Activated gamma-delta T cell (primary cell): ENCODE measurements around the gene ZSWIM3.
A peak's percentile ranks its signal among the peaks of the same experiment; 100 is the strongest.
"Not testable (repeated sequence)": the region's sequence is repeated elsewhere in the genome, so short reads cannot be mapped to it uniquely, and the experiment has no call there.

Experiments
- DNase-seq: peaks from one replicate; lab custom pipeline; 2025; lab: John Stamatoyannopoulos, UW
- total RNA-seq, 2 donors: gene quantifications; one replicate each; lab custom pipeline; 2026; lab: John Stamatoyannopoulos, UW

ZSWIM3 gene
- 9.0 to 10.0 reads per million in 2 donors for total RNA-seq

DNA sequence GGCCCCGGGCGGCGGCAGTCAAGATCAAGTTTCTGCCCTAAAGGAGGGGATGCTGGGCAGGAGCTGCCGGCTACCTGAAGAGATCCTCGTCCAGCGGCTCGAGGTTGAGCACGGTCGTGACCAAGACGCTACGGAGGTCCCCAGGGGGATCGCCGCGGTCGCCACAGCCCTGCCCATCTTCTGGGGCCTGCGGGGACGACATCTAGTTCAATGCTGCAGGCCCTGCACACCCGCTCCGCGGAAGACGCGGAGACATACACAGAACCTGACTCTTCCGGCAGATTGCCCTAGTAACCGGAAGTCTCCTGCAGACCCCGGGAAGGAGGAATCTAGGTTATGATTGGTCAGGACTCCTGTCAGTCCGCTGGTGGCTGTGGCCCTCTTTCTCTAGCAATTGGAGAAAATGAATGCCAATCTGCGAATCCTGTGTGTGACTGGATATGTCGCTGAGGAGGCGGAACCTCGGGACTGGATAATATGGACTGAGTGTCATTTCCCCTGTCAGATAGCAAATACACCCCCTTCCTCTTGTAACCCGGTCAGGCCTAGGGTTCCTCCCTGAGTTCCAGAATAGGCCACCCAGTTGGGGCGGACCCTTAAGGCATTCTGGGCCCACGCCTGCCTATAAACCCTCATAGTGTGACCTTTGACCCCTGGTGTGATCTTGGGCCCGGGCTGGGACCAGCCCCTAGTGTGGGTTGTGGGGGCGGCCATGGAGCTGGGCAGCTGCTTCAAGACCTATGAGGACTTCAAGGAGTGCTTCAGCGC is at the start of gene ZSWIM3, which contains the start of gene ACOT8:
Gene ZSWIM3 (plus strand): TSS at position 501 of the 768 bp plus-strand sequence. CDS start 212 bp downstream, at position 713.
Gene ACOT8 (minus strand): TSS at position 279 of the 768 bp plus-strand sequence. CDS start 77 bp downstream, at position 202.
- no peak for DNase-seq

DNA sequence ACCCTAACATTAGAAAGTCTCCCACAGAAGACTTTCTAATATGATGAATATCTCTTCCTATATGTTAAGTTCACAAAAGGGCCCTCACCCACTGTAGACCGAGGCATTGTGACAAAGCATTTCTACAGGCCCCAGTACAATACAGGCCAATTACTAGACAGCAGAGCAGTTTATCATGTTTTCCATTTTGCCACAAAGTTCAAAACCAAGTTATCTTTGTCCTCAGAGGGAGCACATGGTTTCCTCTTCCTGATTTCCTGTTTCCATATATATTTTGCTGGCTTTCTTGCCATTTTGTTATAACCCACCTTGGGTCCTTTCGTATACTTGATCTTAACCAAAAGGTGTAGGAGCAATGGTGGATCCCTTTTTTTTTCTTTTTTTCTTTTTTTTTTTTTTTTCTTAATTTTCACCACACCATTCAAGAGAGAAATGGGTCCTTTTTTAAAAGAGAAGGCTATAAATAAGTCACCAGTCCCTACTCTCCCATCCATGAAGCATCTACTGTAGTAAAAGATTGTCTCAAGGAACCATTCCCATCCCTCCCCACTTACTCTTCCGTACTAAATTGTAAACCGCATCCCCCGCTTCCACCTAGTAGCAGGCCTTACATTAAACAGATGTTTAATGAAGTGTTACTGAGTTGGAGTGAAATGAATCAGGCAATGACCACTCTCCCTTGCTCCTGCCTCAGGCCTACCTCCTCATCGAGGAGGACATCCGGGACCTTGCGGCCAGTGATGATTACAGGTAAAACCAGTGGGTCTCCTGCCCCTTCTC is 47.0 kb upstream of the ZSWIM3 start:
- no peak for DNase-seq

DNA sequence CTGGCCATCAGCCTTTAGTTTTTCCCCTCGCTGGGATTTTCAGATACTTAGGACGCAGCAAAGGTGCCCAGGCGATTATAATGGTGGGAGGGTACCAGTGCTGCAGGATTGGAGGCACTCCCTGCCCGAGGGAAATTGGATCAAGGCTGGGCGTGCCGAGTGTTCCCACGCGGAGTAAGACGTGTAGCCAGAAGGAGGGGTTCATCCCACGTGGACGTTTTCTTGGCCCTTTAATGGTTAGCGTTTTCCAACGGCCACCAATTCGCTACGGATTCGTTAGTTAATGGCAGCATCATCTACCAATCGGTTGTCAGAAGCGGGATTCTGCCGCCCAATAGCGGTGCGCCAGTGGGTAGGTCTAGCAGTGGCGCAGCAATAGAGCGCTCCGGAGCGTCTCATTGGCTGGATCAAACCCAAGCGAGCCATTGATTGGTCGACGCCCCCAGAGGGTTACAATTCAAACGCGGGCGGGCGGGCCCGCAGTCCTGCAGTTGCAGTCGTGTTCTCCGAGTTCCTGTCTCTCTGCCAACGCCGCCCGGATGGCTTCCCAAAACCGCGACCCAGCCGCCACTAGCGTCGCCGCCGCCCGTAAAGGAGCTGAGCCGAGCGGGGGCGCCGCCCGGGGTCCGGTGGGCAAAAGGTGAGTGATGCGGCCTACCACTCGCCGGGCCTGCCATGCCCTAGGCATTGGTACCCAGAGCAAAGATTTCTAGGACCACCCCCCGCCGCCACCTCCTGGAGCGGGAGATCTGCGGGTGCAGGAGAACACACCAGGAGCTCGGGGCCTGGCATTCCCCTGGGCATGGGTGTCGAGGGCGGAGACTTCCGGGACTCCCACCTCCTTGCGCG is 45.0 kb upstream of the ZSWIM3 start, which contains the start of gene UBE2C:
Gene UBE2C (plus strand): TSS at position 488 of the 849 bp plus-strand sequence. CDS start 52 bp downstream, at position 540.
- peak; percentile 62 for DNase-seq

DNA sequence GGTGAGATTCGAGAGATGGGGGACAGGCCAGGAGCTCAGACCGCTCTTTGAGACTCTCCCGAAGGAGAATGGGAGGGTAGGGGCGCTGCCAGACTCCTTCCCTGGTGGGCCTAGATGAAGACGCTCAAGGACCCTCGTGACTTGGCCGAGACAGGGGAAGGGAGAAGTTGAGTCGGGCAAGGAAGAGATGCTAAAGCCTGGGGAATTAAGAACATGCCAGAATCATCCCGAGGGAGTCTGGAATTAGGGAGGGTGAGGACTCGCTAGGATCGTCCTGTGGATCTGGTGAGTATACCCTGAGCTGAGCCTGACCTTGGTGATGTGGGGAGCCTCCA is 44.4 kb upstream of the ZSWIM3 start:
- no peak for DNase-seq

DNA sequence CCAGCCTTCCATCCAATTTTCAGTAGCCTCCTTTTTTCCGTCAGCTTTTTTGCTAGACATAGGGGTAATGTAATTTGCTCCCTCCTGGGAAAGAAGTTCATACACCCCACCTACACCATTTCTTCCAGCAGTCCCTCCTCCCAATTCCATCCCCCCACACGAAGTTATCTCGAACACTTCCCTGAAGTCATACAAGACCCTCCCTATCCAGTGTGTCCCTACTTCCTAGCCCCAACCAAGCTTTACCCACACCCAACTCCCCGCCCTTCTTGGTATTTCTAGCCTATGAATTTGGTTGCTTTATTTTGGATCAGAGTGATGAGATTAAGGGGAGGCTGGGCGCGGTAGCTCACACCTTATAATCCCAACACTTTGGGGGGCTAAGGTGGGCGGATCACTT is 43.9 kb upstream of the ZSWIM3 start:
- DNase-seq, result no peak

DNA sequence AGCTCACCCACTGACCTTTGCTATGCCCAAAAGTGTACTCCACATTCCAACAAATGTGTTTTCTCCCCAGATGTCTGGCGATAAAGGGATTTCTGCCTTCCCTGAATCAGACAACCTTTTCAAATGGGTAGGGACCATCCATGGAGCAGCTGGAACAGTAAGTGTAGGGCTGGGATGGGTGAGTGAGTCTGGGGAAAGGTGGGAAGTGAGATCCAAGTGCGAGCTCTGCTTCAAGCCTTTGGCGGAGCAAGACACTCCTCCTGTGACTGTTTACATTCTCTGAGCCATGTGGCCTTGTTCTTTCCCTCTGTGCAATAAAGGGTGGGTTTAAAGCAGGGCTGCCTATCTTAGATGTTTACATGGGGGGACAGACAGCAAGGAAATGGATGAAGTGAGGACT is 43.1 kb upstream of the ZSWIM3 start:
- DNase-seq, result no peak

DNA sequence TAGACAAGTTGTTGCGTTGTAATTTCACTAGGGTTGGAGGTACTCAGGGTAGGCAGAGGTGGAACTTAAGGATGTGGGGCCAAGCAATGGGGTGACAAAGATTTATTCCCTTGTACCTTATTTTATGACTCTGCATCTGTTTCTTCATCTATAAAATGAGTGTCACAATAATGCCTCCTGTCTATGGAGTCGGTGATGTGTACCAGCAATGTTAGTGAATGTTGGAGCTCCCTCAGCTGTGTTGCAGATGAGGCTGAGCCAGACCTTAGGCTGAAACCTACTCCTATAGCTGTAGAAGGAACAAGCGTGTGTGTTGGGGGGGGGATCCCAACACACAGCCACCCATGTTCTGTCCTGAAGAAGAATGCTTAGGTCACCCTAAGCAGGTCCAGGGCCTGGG is 40.5 kb upstream of the ZSWIM3 start:
- no peak for DNase-seq

DNA sequence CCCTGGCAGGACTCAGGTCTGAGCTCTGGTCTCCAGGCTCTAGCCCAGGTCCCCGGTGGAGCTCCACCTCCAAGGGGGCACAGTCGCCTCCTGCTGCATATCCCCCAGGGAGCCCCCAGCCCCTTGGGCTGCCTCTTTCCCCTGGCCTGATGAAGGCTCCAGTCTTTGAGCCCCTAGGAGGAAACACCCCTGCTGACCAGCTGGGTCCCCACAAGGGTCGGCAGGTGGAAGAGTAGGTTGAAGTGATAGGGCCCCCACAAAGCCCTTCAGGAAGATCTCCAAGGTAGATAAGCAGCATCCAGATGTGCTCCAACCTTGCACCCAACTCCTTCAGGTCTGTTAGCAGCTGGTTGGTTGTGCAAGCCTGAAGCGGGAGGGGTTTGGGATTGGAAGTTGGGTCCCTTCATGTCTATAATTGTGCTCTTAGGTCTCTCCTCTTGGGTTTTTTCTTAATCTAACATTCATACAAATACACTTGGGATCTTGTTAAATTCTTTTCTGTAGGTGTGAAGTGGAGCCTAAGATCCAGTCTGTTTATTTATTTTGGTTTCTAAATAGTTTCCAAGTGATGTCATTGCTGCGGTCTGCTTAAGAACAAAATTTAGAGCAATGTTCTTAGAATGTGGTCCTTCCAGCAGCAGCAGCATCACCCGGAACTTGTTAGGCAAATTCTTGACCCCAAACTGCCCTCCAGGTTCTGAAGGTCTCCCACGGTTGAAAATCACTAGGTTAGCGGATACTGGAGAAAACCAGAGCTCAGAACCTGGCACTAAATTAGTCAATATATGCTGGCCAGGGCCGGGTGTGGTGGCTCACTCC is 39.8 kb upstream of the ZSWIM3 start:
- DNase-seq, result no peak

DNA sequence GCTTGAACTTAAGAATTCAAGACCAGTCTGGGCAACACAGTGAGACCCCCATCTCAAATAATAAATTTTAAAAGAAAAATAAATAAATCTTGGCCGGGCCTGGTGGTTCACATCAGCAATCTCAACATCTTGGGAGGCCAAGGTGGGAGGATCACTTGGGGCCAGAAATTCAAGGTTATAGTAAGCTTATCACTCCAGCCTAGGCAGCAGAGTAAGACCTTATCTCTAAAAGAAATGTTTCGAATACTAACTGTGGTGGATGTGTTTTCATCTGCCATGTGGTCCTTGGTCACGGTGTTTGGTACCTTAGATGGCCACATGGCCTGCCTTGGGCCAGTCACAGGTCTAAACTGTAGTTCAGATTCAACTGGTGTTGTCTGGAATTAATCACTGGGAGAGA is 39.2 kb upstream of the ZSWIM3 start:
- no peak for DNase-seq

DNA sequence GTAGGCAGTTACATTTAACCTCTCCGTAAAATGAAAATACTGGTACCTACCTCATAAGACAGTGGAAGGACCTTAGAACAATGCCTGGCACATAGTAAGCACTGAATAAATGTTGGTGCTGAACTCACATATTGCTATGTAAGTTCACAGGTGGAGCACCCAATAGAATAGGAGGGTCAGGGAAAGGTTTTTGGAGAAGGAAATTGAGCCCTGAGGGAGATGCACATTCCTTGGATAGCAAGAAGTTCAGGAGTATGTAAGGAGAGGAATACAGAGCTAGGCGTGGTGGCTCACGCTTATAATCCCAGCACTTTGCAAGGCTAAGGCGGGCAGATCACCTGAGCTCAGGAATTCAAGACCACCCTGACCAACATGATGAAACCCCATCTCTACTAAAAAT is 37.9 kb upstream of the ZSWIM3 start:
- no peak for DNase-seq

DNA sequence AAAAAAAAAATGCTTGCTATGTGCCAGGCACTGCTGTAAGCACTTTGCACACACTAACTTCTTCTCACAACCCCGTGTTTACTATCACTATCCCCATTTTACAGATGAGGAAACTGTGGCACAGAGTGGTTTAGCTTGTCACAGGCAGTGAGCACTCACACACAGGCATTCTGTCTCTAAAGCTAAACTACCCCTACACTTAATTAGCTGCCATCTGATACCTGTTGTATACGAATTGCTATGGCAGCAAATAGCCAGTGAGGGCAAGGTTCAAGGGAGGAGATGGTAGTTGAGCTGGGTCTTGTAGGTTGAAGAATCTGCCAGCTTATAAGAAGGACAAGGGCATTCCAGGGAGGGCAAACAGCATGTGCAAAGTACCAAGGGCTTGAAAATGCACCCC is 35.5 kb upstream of the ZSWIM3 start:
- DNase-seq, result no peak

DNA sequence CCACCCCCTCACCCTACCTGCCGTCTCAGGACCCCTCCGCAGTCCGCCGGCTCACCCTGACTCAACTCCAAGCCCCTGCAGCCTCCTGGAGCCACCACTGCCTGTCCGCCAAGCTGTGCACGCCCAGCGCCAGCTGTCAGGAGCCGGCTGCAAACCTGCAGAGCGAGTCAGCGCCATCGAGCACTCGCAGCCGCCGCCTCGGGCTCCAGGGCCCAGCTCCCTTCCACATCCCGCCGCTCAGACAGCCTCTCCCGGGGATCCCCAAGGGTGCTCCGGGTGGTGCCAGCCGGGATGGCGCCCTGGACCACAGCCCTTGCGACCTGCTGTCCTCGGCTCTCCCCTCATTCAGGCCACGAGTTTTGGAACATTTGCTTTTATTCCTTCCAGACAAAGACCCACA is 34.6 kb upstream of the ZSWIM3 start:
- no peak for DNase-seq

DNA sequence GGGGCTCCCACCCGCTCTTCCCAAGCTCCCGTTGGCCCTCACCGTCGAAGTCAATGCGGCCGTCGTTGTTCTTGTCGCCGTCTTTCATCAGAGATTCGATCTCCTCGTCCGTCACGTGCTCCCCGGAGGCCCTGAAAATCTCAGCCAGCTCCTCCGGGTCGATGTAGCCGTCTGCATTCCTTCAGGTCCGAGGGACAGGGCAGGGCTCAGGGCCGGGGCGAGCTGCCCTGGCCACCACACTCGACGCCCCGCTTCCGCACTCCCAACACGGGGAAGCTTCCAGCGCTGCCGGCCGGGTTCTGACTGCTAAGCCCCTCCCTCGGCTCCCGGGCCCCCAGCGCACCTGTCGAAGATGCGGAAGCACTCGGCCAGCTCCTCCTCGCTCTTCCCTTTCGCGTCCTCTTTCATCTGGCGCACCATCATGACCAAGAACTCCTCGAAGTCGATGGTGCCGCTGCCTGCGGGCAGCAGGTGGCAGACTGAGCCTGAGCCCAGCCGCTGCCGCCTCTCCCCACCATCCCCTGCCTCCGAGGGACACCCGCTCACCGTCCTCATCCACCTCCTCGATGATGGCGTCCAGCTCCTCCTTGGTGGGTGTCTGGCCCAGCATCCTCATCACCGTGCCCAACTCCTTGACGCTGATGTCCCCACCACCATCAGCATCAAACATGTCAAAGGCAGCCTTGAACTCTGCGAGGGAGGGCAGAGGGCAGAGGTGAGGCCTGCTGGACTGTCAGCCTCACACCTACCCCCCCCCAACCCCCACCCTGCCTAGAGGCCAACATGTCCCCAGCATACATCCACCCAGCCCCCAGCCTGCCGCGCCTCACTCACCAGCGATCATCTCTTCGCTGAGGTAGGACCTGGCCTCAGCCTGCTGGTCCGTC is 33.2 kb upstream of the ZSWIM3 start:
- no peak for DNase-seq

DNA sequence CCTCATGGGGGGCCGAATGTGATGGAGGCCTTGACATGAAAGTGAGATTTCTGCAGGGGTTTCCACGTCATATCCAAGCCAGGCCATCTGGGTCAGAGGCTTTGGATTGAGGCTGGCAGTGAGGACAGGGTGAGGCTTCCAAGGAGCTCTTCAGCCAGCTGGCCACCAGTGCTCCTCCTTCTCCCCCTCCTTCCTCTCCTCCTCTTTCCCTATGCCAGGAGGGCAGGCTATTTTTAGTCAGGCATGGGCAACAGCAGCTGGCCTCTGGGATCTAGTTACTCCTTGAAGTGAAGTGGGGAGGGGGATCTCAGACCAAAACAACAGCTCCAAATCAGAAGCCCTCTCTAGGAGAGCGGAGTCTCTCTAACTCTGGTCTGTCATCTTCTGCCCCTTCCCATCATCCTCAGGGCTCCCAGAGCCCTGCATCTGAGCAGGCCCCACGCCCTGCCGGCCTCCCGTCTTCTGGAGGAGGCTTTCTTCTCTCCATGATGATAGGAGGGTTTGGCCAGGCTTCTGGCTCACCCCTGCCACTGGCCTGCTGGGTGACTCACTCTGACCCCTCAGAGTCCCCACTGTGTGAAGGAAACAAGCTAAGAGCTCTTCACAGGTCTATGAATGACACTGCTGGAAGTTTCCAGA is 30.9 kb upstream of the ZSWIM3 start:
- no peak for DNase-seq

DNA sequence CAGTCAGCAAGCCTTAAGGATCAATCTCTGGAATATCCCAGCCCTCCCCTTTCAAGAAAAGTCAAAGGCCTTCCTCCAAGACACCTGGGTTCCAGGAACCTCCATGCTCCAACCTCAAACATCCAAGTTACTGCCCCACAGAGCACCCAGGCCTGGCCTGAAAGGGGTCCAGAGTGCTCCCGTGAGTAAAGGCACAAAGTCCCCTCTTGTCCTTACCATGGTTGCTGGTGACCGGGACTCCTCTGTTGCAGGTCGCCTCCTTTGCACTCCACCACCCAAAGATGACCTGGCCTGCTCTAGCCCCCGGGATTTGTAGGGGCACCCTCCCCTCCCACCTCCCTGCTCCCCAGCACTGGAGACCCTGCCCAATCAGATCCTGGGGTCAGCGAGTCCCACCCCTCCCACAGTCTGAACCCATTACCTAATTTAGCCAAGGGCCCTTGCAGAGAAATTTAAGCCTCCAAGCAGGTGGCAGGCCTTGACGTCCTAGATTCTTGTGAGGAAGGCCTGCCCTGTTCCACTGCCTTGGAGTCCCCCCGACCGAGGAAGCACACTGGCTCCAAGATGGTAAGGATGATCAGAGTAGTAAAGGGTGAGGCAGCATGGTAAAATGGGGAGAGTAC is 30.3 kb upstream of the ZSWIM3 start, which contains the start of gene TNNC2:
Gene TNNC2 (minus strand): TSS at position 283 of the 623 bp plus-strand sequence. CDS start 64 bp downstream, at position 219.
- no peak for DNase-seq

DNA sequence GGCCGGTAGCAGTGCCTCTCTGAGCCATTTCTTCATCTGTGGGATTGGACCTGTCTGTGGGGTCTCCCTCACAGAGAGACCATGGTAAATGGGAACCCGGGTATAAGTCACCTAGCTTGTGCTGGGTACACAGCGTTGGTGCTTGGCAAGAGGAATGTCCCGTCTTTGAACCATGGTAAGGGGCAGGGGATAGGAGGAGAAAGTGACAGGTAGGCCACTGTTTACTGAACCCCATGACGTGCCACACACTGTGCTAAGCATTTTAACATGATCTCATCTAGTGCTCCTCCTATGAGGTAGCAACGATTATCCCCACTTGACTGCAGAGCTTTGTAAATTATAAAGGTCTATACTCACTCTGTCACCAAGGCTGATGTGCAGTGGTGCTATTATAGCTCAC is 29.7 kb upstream of the ZSWIM3 start:
- DNase-seq, result no peak

DNA sequence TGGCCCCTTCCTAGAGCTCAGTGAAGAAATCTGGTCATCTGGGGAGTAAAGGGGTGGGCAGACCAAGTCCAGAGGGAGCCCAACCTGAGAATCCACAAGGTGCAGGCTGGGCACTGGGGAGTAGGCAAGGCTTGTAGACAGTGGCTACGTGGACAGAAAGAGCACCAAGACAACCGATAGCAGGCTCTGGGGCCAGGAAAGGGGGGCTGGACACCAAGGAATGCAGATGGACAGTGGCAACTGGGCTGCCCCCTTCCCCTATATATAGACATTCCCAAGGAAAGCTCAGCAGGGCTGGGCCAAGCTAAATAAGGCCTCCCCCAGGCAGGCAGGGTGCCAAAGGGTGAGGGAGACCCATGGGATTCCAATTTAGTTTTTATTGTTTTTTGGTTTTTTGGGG is 28.8 kb upstream of the ZSWIM3 start:
- DNase-seq, result no peak

DNA sequence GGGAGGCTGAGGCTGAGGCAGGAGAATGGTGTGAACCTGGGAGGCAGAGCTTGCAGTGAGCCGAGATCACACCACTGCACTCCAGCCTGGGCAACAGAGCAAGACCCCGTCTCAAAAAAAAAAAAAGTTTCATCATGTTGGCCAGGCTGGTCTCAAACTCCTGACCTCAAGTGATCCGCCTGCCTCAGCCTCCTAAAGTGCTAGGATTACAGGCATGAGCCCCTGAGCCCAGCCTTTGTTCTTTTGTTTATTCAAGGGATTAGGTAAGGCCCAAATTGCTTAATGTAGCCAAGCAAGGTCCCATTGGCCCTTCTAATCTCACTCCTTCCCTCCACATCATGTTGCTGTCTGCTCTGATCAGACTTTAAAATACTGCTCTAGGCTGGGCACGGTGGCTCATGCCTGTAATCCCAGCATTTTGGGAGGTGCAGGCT is 27.7 kb upstream of the ZSWIM3 start:
- not testable (repeated sequence) for DNase-seq

DNA sequence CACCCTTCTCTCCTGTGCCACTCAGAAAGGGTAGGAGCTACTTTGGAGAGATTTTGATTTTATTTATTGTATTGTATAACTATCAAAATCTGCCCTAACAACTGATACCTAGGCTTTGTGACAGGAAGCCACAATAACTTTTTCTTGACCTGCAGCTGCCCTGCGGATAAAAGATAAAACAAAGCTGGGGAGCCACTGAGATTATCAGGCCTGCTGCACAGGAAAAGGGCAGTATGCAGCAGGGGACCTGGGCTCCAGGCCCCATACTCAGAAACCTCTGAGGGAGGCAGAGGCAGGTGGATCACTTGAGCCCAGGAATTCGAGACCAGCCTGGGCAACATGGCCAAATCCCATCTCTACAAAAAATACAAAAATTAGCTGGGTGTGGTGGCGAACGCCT is 24.8 kb upstream of the ZSWIM3 start:
- DNase-seq, result no peak
